GOT3 (cell line): ENCODE data around the gene ADCY10.
"Not testable (repeated sequence)": the region's sequence is repeated elsewhere in the genome, so short reads cannot be mapped to it uniquely, and the experiment has no call there.

Experiments used
- DNase-seq: peaks from one replicate; lab custom pipeline; 2025; ENCODE audit warnings: mixed read lengths; lab: John Stamatoyannopoulos, UW

Gene ADCY10

GRCh38 chr1:167887187-167887586 lies 26.7 kb downstream of the ADCY10 start:
- DNase-seq = not testable (repeated sequence)

GRCh38 chr1:167882376-167882775 lies 31.6 kb downstream of the ADCY10 start:
- DNase-seq = no peak

GRCh38 chr1:167881786-167882185 lies 32.1 kb downstream of the ADCY10 start:
- no peak for DNase-seq

- DNase-seq = no peak
Measured at GRCh38 chr1:167881069-167881468, 32.9 kb downstream of the ADCY10 start.

GRCh38 chr1:167880580-167881021 lies 33.3 kb downstream of the ADCY10 start:
- DNase-seq = no peak

- no peak for DNase-seq
Measured at GRCh38 chr1:167879508-167879907, 34.4 kb downstream of the ADCY10 start.

GRCh38 chr1:167878372-167879160 lies 35.4 kb downstream of the ADCY10 start:
- no peak for DNase-seq

GRCh38 chr1:167876597-167877175 lies 37.2 kb downstream of the ADCY10 start:
- no peak for DNase-seq

GRCh38 chr1:167871331-167871730 lies 42.6 kb downstream of the ADCY10 start:
- DNase-seq = no peak

GRCh38 chr1:167869157-167870001 lies 44.6 kb downstream of the ADCY10 start:
- not testable (repeated sequence) for DNase-seq

GRCh38 chr1:167866739-167867414 lies 47.1 kb downstream of the ADCY10 start:
- not testable (repeated sequence) for DNase-seq

- DNase-seq = not testable (repeated sequence)
Measured at GRCh38 chr1:167866326-167866725, 47.6 kb downstream of the ADCY10 start.

- DNase-seq = not testable (repeated sequence)
Measured at GRCh38 chr1:167865804-167866308, 48.1 kb downstream of the ADCY10 start.

- DNase-seq = not testable (repeated sequence)
Measured at GRCh38 chr1:167865193-167865592, 48.7 kb downstream of the ADCY10 start.

- no peak for DNase-seq
Measured at GRCh38 chr1:167864392-167865032, 49.4 kb downstream of the ADCY10 start.

- DNase-seq = no peak
Measured at GRCh38 chr1:167863921-167864279, 50.0 kb downstream of the ADCY10 start.

- DNase-seq = not testable (repeated sequence)
Measured at GRCh38 chr1:167863191-167863920, 50.6 kb downstream of the ADCY10 start.

- DNase-seq = no peak
Measured at GRCh38 chr1:167862432-167863076, 51.4 kb downstream of the ADCY10 start.

GRCh38 chr1:167861664-167862381 lies 52.1 kb downstream of the ADCY10 start:
- no peak for DNase-seq
